GM19025 (cell line): Measurements from ENCODE around the gene ANAPC15.

Experiments
- ATAC-seq: cut with Tn5 transposase; IDR thresholded peaks from one replicate; pipeline ENCODE4 v1.9.1; 2021; ENCODE audit warnings: mild to moderate bottlenecking, low read depth, moderate library complexity; ENCODE audit not compliant: unreplicated experiment

The ANAPC15 gene

GRCh38 chr11:72088076-72088808 is 24.3 kb downstream of the ANAPC15 start:
- no peak for ATAC-seq

- no peak for ATAC-seq
Measured at GRCh38 chr11:72085621-72086351, 26.7 kb downstream of the ANAPC15 start.

GRCh38 chr11:72084965-72085364 is 27.5 kb downstream of the ANAPC15 start:
- ATAC-seq: no peak

GRCh38 chr11:72084076-72084475 is 28.4 kb downstream of the ANAPC15 start:
- ATAC-seq: no peak

GRCh38 chr11:72083414-72083813 is 29.1 kb downstream of the ANAPC15 start:
- no peak for ATAC-seq

GRCh38 chr11:72081821-72082453 is 30.6 kb downstream of the ANAPC15 start:
- no peak for ATAC-seq

GRCh38 chr11:72081184-72081644 is 31.3 kb downstream of the ANAPC15 start:
- ATAC-seq: no peak

- peak; percentile 94 for ATAC-seq
Measured at GRCh38 chr11:72080326-72081183, 31.9 kb downstream of the ANAPC15 start, which contains the start of the genes LRRC51 and NUMA1. Gene LRRC51 (plus strand): TSS chr11:72080850. CDS start chr11:72089084, 8,234 bp downstream. Gene NUMA1 (minus strand): TSS chr11:72080542. CDS start chr11:72035943, 44,599 bp downstream.

GRCh38 chr11:72079819-72080325 is 32.6 kb downstream of the ANAPC15 start:
- ATAC-seq: no peak

- ATAC-seq: no peak
Measured at GRCh38 chr11:72078477-72078876, 34.0 kb downstream of the ANAPC15 start.

GRCh38 chr11:72075756-72076155 is 36.7 kb downstream of the ANAPC15 start:
- ATAC-seq: no peak

- ATAC-seq: no peak
Measured at GRCh38 chr11:72075109-72075508, 37.4 kb downstream of the ANAPC15 start.

GRCh38 chr11:72072348-72072747 is 40.1 kb downstream of the ANAPC15 start:
- no peak for ATAC-seq

GRCh38 chr11:72070491-72070890 is 42.0 kb downstream of the ANAPC15 start:
- ATAC-seq: no peak

GRCh38 chr11:72069787-72070251 is 42.7 kb downstream of the ANAPC15 start:
- ATAC-seq: no peak

- no peak for ATAC-seq
Measured at GRCh38 chr11:72069200-72069599, 43.3 kb downstream of the ANAPC15 start.

- no peak for ATAC-seq
Measured at GRCh38 chr11:72067676-72068075, 44.8 kb downstream of the ANAPC15 start.

- no peak for ATAC-seq
Measured at GRCh38 chr11:72067266-72067665, 45.2 kb downstream of the ANAPC15 start.

- no peak for ATAC-seq
Measured at GRCh38 chr11:72066855-72067254, 45.6 kb downstream of the ANAPC15 start.
